ENCODE measurements around the gene SCRN1.

Gene SCRN1

GRCh38 chr7:29989257-29989995, at the start of gene SCRN1:
SCRN1 (minus strand) TSS chr7:29989801; CDS start chr7:29969067, 20,734 bp downstream.
- DNase-seq (ENCODE audit: low read depth in 2 of 2), result peak in 1 of 2 donors; percentile 13

GRCh38 chr7:30038196-30038980, 48.8 kb upstream of the SCRN1 start:
- no peak for DNase-seq (ENCODE audit: low read depth in 2 of 2)

DNA sequence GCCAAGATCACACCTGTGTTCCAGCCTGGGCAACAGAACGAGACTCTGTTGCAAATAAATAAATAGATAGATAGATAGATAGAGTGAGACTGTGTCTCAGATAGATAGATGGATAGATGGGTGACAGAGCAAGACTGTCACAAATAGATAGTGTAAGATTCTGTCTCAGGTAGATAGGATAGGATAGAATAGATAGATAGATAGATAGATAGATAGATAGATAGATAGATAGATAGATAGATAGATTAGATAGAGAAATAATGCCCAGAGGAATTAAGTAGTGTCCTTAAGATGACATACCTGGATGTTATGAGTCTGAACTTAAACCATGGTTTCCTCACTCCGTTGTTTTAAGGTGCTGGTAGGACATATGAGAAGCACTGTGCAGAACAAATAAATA, 46.6 kb upstream of the SCRN1 start:
- DNase-seq (ENCODE audit: low read depth in 2 of 2), result no peak

DNA sequence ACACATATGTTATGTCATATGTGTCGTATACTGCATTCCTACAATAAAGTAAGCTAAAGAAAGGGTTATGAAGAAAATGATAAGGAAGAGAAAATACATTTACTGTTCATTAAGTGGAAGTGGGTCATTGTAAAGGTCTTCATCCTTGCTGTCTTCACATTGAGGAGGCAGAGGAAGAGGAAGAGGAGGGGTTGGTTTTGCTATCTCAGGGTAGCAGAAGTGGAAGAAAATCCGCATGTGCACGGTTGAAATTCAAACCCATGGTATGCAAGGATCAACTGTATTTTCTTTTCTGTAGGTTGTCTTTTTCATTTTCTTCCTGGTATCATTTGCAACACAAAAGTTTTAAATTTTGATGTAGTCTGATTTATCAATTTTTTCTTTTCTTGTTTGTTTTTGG, 44.9 kb upstream of the SCRN1 start:
- no peak for DNase-seq (ENCODE audit: low read depth in 2 of 2)

DNA sequence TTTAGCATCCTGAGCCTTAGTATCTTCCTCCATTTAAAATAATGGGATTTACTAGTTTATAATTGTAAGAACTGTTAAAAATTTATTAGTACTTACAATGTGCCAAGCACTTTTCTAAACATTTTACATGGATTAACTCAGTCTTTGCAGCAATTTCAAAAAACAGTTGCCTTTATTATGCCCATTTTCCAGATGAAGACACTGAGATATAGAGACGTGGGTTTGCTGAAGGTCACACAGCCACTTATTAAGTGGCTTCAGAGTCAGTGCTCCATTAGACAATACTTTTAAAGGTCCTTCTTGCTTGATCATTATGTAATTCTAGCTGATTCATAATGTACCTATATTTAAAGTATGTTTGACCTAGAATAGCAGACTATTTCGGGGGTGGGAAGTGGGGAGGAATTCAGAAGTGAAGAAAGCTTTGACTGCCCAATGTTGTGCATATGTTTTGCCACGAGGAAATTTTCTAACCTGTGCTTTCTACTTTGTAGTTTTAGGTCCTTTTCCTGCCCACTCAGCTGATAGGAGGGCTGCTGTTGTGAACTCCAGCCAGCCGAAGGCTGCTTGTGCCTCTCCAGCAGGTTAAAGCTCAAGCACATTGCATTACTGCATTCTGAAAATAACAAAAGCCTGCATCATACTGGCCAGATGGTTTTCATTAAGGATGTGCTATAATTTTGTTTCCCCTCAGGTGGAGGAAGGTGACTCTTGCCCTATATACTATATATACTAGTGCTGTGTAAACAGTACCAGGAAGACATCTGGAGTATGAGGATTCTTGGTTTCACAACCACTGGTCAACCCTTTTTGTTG, 42.9 kb upstream of the SCRN1 start:
- DNase-seq (ENCODE audit: low read depth in 2 of 2), result no peak

DNA sequence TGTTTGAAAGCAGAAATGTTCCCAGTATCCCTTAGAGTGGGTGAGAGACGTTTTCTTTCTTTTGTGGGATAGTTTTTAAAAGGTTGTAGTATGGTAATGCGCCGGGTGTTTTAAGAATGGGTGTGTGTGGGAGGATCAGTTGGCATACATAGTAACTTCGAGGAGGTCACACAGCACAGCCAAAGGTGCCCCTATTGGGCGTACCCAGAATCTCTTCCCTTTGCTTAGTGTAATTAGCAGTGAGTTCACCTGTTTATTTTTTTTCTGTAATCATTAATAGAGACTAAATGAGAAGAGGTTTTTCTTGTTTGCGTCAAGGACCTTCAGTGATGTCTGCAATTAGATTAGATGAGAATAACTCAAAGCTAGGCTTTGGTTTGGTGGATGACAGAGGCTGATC, 40.1 kb upstream of the SCRN1 start:
- DNase-seq (ENCODE audit: low read depth in 2 of 2), result no peak

- DNase-seq (ENCODE audit: low read depth in 2 of 2), result no peak
Measured at GRCh38 chr7:30028749-30029635, 39.4 kb upstream of the SCRN1 start.

DNA sequence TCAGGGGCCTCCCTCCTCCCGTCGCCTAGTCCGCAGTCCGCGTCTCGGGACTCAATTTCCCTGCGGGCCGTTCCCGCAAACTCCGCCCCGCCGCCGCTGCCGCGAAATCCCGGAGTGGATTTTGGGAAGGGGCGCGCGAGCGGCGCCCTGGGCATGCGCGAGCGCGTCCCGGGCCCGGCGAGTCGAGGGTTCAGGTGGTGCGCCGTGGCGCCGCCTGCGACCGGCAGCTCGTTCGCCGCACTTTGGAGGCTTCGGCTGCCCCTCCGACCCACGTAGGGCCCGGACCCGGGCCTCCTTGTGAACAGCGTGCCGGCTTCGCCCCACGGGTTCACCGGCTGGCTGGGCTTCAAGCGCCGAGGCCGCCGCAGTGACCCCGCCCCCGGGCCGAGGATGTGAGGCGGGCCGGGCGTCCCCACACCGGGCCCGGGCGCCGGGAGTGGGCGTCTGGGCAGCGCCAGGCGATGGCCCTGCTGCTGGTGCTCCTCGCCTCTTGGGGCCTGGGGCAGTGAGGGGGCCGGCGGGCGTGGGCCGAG, 38.7 kb upstream of the SCRN1 start, which contains the start of gene PLEKHA8:
PLEKHA8 (plus strand) TSS at position 197 of the 533 bp plus-strand sequence. CDS start 351 bp downstream, outside the sequence.
- peak; percentile 71 to 80 for DNase-seq (ENCODE audit: low read depth in 2 of 2)

DNA sequence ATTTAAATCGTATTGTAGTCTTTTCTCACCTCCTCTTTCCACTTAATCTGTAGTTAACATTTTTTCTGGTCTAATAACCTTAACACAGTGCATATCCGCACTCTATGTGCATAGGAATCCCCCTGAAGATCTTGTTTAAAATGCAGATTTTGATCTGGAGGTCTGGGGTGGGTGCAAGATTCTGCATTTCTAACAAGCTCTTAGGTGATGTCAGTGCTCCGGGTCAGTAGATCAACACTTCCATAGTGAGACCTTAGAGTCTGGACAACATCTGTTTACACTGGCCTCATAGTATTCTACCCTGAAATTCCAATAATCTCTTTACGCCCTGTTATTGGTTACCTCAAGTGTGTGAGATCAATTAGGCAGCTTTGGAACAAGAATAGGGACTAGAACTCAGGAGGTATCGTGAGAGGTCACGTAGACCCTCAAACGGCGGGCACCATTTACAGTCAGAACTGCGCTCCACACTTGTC, 38.2 kb upstream of the SCRN1 start:
- DNase-seq (ENCODE audit: low read depth in 2 of 2), result no peak

GRCh38 chr7:30027065-30027456, 37.5 kb upstream of the SCRN1 start:
- no peak for DNase-seq (ENCODE audit: low read depth in 2 of 2)

DNA sequence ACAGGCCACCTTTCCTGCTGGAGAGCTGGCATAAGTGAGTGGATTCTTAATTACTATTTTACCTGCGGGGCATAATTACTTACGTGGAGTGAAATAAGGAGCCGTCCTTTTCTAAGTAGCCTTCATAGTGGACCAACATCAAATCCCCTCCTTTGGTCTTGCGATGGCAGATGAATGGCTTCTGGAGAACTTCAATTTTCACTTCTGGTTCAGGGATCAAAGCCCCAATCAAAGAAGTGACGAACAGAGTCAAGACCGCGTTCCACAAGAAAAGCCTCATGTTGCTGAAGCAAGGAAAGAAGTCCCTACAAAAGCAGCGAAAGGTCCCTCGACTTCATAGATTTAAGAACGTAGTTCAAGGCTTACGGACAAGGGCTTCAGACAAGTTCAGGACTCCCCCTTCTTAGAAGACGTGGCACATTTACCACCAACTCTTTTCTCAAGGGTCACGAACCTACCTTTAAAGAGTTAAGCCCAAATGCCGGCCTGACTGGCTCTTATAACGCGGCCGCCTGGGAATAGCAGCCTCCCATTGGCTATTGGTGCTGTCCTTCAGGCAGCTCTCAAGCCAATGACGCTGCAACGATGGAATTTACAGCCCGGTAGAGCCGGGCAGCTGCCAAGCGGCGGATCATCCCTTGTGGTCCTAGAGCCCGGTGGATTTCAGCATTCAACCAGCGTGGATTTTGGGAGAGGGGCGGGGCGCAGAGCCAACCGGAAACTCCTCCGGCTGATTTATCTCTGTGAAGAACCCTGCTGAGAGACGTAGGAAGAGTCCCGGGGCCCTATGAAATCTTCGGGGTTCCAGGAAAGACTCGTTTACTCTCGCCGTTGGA, 36.8 kb upstream of the SCRN1 start, which contains the start of gene FKBP14:
FKBP14 (minus strand) TSS at position 474 of the 836 bp plus-strand sequence; CDS start at position 280, 194 bp downstream.
- DNase-seq (ENCODE audit: low read depth in 2 of 2), result peak; percentile 79 to 87

GRCh38 chr7:30023524-30023923, 33.9 kb upstream of the SCRN1 start:
- DNase-seq (ENCODE audit: low read depth in 2 of 2), result no peak

DNA sequence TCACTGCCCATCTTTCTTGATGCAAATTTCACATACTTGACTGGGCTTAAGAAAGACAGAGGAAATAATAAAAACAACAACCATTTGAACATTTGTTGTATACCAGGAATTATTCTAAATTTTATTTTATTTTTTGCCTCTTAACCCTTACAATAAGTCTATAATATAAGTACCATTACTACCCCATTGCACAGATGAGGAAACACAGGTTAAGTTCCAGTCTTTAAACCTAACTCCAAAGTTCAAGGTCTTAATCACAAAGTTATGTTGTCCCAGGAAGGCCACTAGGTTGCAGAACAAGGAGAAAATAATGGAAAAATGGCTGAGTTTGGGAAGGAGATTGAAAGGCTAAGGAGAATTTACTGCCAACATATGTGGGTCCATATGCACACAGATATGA, 33.4 kb upstream of the SCRN1 start:
- DNase-seq (ENCODE audit: low read depth in 2 of 2), result no peak

DNA sequence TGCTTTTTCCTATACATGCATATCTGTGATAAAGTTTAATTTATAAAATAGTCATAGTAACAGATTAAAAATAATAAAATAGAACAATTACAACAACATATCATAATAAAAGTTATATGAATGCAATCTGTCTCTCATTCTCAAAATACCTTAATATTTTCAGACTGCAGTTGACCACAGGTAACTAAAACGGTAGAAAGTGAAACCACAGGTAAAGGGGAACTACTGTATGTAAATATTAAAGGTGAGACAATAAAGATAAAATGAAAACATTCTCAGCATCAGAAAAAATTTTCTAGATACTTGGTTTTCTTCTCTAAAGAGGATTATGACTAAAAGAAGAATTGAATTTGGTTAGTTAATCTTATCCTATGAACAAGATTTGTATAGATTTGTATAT, 30.9 kb upstream of the SCRN1 start:
- no peak for DNase-seq (ENCODE audit: low read depth in 2 of 2)

GRCh38 chr7:30019960-30020359, 30.4 kb upstream of the SCRN1 start:
- DNase-seq (ENCODE audit: low read depth in 2 of 2), result no peak

DNA sequence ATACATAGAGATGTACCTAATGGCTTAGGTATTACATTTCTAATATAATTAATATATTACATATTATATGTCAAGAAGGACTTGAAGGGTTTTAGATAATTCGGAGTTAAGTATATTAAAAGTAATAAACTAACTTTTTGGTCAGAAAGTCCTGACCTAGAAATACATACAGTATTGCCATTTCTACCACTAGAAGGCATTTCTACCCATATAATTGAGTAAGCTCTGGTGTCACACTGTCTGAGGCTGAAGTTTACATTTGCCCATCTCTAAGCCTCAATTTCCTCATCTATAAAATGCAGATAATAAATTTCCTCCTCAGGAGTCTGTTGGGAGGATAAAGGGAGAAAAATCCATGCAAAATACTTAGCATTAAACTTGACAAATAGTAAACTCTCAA, 29.8 kb upstream of the SCRN1 start:
- DNase-seq (ENCODE audit: low read depth in 2 of 2), result no peak

- no peak for DNase-seq (ENCODE audit: low read depth in 2 of 2)
Measured at GRCh38 chr7:30018451-30018850, 28.9 kb upstream of the SCRN1 start.

DNA sequence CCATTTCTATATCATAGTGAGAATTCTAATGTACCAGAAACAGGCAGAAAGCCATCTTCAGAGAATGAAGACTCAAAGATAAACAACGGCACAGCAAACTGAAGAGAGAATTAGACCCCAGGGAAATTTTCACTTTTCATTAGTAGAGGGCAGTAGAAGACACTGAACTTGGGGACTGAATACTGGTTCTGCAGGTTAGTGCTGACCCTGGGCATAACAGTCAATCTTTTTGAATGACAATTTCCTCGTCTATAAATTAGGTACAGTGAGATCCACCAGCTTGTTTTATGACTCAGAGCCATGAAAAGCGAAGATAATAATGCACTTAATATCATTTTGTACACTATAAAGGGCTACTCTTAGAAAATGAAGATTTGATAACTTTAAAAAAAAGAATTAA, 23.2 kb upstream of the SCRN1 start:
- no peak for DNase-seq (ENCODE audit: low read depth in 2 of 2)

DNA sequence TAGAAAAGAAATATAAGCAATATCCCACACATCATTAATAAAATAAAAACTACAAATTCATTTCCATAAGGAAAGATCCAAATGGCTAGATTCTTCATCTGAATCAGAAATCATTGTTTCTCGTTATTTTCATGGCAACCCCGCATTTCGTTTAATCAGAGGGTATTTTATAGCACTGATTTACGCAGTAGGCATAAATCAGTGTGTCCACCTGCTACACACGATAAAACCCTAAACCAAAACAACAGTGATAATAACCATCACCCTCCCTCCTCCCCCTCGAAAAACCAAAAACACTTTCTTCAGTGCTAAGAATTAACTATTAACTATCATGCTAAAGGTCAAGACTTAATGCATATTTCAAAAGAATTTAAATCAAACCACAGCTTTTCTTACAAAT, 20.4 kb upstream of the SCRN1 start:
- no peak for DNase-seq (ENCODE audit: low read depth in 2 of 2)

DNA sequence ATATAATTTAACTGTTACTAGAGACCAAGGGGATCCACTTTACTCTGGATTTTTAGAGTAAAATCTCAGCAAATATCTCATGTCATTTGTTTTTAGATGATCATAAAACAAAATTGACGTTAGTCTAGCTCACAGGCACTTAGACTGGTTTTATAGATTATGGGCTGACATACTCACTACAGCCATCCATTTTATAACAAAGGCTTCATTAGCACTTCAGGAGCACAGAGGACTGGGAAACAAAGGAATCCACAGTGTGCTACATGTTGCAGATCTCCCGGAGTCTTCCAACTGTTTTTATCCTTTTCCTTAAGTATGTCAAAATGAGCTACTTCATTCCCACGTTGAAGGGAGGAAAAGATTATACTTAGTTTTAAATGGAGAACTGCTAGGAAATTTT, 15.9 kb upstream of the SCRN1 start:
- no peak for DNase-seq (ENCODE audit: low read depth in 2 of 2)

All from stimulated activated CD8-positive, alpha-beta memory T cell treated with anti-CD3 and anti-CD28 coated beads, Interleukin-15, amount 100 ng/mL, for 4 hours (primary cell).